Right lobe of liver (tissue), 4 donors: ENCODE measurements around the gene GATAD2B.

Source experiments
- CTCF ChIP-seq, 4 donors: fragments of 200-600 bp in 3 of 4; fragments of 450-650 bp in 1 of 4; IDR thresholded peaks; one replicate each; pipeline versions ENCODE4 v1.5.1 to v1.8.0; 2016 to 2022; ENCODE audit warnings: antibody characterized with exemption in 4 of 4, mild to moderate bottlenecking in 2 of 4
- POLR2A ChIP-seq: fragments of 450-650 bp; IDR thresholded peaks from one replicate; pipeline ENCODE4 v1.6.1; 2017; ENCODE audit warnings: antibody characterized with exemption, mild to moderate bottlenecking
- donor health status: DM: no; HTN: no; CAD: no.
- donor health status: DM: no; HTN: no; CAD: no.
- donor health status: DM: no; HTN: yes; CAD: no.

- TF ChIP-seq CTCF (IDR thresholded peaks at IDR 0.05): no peak
- TF ChIP-seq POLR2A: no peak
Observed at GRCh38 chr1:153957744-153958110, 35.0 kb upstream of the GATAD2B start.
